ENCODE data around the gene S100A3.
"Not testable (repeated sequence)": the region's sequence is repeated elsewhere in the genome, so short reads cannot be mapped to it uniquely, and the experiment has no call there.

Gene S100A3

DNA sequence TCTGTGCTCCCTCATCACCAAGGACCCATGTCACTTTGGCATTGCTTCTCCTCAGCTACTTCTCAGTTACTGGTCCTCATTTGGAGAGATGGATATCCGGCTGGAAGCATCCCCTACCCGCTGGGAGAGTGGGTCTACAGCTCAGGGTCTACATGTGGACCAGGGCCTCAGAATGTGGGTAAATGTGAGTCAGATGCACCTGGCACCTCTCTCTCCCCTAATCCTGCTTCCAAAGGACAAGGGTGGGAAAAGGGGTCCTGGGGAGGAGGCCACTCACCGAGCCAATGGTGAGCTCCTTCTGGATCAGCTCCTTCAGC, 14.2 kb downstream of the S100A3 start:
- DNase-seq (ENCODE audit: low spot score) = no peak

DNA sequence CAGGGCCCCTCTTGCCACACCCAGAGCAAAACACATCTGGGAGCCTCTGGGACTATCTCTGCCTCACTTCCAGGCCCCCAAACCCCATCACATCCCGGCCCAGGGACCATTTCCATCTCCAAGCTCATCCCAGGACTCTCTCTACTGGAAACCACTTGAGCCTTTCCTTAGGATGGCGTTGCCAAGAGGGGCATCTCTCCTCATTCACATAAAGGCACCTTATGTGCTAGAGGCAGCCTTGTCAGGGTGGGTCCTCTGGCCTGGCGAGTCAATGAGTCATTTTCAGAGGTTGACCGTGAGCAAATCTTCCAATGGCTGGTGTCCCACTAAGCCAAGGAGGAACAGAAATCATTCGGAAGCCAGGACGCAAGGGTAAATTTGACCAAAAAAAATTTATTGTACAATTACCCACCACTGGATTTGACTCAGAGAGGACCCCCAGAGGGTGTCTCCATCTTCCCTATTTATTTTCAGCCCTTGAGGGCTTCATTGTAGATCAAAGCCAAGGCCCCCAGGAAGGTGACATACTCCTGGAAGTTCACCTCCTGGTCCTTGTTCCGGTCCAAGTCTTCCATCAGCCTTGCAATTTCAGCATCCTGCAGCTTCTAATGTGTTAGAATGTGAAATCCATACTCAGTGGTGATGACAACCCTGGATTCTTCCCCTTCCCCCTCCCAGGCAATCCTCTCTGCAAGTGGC, 14.7 kb downstream of the S100A3 start:
- DNase-seq (ENCODE audit: low spot score) = peak; percentile 40

GRCh38 chr1:153533689-153534201, 15.3 kb downstream of the S100A3 start:
- peak; percentile 44 for DNase-seq (ENCODE audit: low spot score)

- DNase-seq (ENCODE audit: low spot score) = peak; percentile 88
Measured at GRCh38 chr1:153532769-153533599, 16.1 kb downstream of the S100A3 start.

GRCh38 chr1:153532181-153532580, 16.9 kb downstream of the S100A3 start:
- no peak for DNase-seq (ENCODE audit: low spot score)

GRCh38 chr1:153531638-153532037, 17.4 kb downstream of the S100A3 start:
- no peak for DNase-seq (ENCODE audit: low spot score)

DNA sequence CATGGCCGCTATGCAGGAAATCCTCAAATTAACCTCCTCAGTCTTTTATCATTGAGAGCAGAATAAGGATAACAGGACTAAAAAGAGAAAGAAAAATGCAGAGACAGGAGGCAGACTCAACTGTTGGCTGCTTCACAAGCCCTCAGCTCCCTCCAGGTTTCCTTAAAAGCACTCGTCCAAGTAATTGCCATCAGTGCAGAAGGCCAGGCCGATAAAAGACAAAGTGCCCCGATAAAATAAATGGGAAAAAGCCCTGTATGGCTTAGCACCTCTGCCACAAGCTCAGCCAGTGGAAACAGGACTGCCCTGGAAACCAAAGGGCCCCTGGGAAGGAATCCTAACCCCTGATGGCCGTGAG, 21.4 kb downstream of the S100A3 start:
- DNase-seq (ENCODE audit: low spot score) = no peak

GRCh38 chr1:153527023-153527682, 21.9 kb downstream of the S100A3 start:
- no peak for DNase-seq (ENCODE audit: low spot score)

DNA sequence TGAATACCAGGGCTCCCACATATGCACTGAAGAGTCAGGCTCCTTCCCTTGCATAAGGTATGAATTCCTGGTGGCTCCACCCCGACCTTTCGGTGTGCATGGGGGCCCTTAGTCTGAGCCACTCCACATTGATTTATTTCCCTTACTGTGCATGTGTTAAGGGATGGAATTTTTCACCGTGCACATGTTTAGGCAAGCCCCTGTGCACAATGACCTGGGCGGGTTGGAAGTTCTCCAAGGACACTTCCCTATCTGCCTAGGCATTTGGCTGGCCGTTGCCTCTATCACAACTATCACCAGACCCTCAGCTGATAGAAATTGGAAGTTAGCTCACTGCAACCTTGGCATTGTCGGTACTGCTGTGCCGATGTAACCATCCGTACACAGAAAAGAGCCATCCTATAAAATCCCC, 22.9 kb downstream of the S100A3 start:
- peak; percentile 28 for DNase-seq (ENCODE audit: low spot score)

DNA sequence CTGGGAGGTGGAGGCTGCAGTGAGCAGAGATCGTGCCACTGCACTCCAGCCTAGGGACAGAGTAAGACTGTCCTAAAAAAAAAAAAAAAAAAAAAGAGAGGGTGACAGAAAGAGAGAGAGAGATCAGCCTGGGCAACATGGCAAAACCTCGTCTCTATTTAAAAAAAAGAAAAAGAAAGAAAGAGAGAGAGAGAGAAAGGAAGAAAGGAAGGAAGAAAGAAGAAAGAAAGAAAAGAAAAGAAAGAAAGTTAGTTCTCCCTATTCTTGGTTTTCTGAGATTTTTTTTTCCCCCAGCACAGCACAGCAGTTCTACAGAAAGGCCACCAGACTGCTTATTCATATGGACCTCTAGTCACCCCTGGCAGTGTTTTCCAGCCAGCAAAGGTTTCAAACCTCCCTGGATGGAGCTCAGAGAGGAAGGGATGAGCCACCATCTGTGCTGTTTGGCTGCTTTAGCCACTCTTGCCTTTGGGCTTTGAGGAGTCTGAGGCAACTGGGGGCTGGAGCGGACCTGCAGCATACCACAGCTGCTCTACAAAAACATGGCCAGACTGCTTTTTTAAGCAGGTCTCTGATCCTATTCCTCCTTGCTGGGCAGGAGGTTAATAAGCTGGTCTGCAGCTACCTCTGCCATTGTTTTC, 23.9 kb downstream of the S100A3 start:
- no peak for DNase-seq (ENCODE audit: low spot score)

GRCh38 chr1:153522353-153523048, 26.6 kb downstream of the S100A3 start:
- DNase-seq (ENCODE audit: low spot score) = not testable (repeated sequence)

DNA sequence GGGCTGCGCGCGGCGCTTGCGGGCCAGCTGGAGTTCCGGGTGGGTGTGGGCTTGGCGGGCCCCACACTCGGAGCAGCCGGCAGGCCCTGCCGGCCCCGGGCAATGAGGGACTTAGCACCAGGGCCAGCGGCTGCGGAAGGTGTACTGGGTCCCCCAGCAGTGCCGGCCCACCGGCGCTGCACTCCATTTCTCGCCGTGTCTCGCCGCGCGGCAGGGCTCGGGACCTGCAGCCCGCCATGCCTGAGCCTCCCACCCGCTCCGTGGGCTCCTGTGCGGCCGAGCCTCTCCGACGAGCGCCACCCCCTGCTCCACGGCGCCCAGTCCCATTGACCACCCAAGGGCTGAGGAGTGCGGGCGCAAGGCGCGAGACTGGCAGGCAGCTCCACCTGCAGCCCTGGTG, 27.2 kb downstream of the S100A3 start:
- DNase-seq (ENCODE audit: low spot score) = not testable (repeated sequence)

GRCh38 chr1:153520818-153521476, 28.1 kb downstream of the S100A3 start:
- no peak for DNase-seq (ENCODE audit: low spot score)

- not testable (repeated sequence) for DNase-seq (ENCODE audit: low spot score)
Measured at GRCh38 chr1:153520137-153520691, 28.8 kb downstream of the S100A3 start.

GRCh38 chr1:153519242-153519641, 29.8 kb downstream of the S100A3 start:
- no peak for DNase-seq (ENCODE audit: low spot score)

- peak; percentile 21 for DNase-seq (ENCODE audit: low spot score)
Measured at GRCh38 chr1:153515504-153516394, 33.3 kb downstream of the S100A3 start.

DNA sequence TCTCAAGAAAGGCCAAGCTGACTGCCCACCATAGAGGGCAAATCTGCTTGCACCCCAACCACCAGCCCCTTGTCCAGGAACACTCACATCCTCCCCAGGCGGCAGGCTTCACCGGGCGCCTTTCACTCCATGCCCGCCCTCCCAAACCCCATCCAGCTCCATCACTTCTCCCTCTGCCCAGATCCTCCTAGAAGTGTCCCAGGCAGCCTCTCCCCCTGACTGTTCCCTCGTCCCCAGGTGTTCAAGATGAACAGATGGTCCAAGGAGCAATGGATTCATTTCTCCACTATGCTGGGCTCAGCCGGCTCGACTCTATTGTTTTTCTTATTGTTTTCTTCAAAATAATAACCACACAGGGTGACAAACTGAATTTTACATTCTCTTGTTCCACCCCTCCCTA, 35.4 kb downstream of the S100A3 start:
- no peak for DNase-seq (ENCODE audit: low spot score)

DNA sequence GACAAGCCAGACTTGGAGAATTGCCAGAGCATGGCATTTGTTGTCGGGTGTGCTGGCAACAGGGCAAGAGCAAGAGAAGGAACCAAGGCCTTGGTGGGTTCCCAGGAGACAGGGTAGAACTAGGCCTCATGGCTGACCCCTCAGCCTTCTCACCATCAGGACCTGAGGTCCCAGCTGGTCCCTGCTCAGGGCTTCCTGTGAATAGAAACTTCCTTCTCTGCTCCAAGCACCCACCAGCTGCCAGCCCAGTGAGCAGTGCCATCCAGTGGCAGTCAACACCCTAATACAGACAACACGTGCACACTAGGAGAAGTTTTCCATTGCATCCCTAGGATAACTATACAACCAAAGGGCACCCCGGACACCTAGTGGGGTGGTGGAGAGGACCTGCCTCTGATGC, 36.0 kb downstream of the S100A3 start:
- no peak for DNase-seq (ENCODE audit: low spot score)

GRCh38 chr1:153510984-153511410, 38.1 kb downstream of the S100A3 start:
- peak; percentile 85 for DNase-seq (ENCODE audit: low spot score)
